Hepatocyte (in vitro differentiated cells): ENCODE data around the gene CTNNA1. TPM values are rescaled to one million over a fixed set of nuclear protein-coding genes. Genes with fewer than 3 reads are reported as not detected.

ENCODE experiments used
- DNase-seq: peaks from one replicate; pipeline ENCODE4 v3.0.0-alpha.2; 2016; ENCODE audit warnings: low spot score
- H2AFZ ChIP-seq: fragments of 200-600 bp; sonication (generic); 2 replicates; pipeline ENCODE4 v1.6.0; 2016; ENCODE audit warnings: antibody characterized with exemption, mild to moderate bottlenecking
- H3K27ac ChIP-seq: fragments of 200-600 bp; sonication (generic); 2 replicates; pipeline ENCODE4 v1.5.1; 2016; ENCODE audit warnings: mild to moderate bottlenecking
- H3K27me3 ChIP-seq: fragments of 200-600 bp; sonication (generic); 2 replicates; pipeline ENCODE4 v1.6.1; 2016
- H3K36me3 ChIP-seq: fragments of 200-600 bp; sonication (generic); replicated peaks from 2 replicates; pipeline ENCODE4 v1.5.1; 2016; ENCODE audit warnings: low read depth; ENCODE audit not compliant: insufficient read depth
- H3K4me1 ChIP-seq: fragments of 200-600 bp; sonication (generic); 2 replicates; pipeline ENCODE4 v1.5.1; 2016; ENCODE audit warnings: mild to moderate bottlenecking, moderate library complexity; ENCODE audit not compliant: insufficient read depth
- H3K4me2 ChIP-seq: fragments of 200-600 bp; sonication (generic); 2 replicates; pipeline ENCODE4 v1.6.0; 2016
- H3K4me3 ChIP-seq: fragments of 200-600 bp; sonication (generic); 2 replicates; pipeline ENCODE4 v1.5.1; 2016; ENCODE audit warnings: mild to moderate bottlenecking
- H3K79me2 ChIP-seq: fragments of 200-600 bp; sonication (generic); 2 replicates; pipeline ENCODE4 v1.6.0; 2017; ENCODE audit warnings: mild to moderate bottlenecking
- H3K9me2 ChIP-seq: fragments of 200-600 bp; sonication (generic); replicated peaks from 2 replicates; pipeline ENCODE4 v1.6.0; 2017; ENCODE audit warnings: mild to moderate bottlenecking; ENCODE audit not compliant: insufficient read depth
- H3K9me3 ChIP-seq: fragments of 200-600 bp; sonication (generic); 2 replicates; pipeline ENCODE4 v1.5.1; 2016; ENCODE audit warnings: low read depth, mild to moderate bottlenecking
- H4K20me1 ChIP-seq: fragments of 200-600 bp; sonication (generic); 2 replicates; pipeline ENCODE4 v1.6.0; 2016; ENCODE audit warnings: mild to moderate bottlenecking; ENCODE audit not compliant: insufficient read depth, poor library complexity, severe bottlenecking
- CTCF ChIP-seq: fragments of 200-600 bp; sonication (generic); IDR thresholded peaks from 2 replicates; pipeline ENCODE4 v1.5.1; 2016; ENCODE audit warnings: antibody characterized with exemption, mild to moderate bottlenecking; ENCODE audit not compliant: poor library complexity
- EZH2 ChIP-seq: fragments of 200-600 bp; sonication (generic); IDR thresholded peaks from 2 replicates; pipeline ENCODE4 v1.6.1; 2016; ENCODE audit warnings: antibody characterized with exemption, mild to moderate bottlenecking, borderline replicate concordance
- EZH2phosphoT487 ChIP-seq: fragments of 200-600 bp; sonication (generic); IDR thresholded peaks from one replicate; pipeline ENCODE4 v1.6.1; 2018; ENCODE audit warnings: antibody characterized with exemption, mild to moderate bottlenecking, low read depth, moderate library complexity; ENCODE audit not compliant: unreplicated experiment, severe bottlenecking
- WGBS: methylation state at CpG from one replicate; pipeline ENCODE4 v1.1.6; 2016; ENCODE audit warnings: low lambda C conversion rate; ENCODE audit errors: missing lambda C conversion rate; 5-methylcytosine and 5-hydroxymethylcytosine counted together
- polyA plus RNA-seq: library from polyadenylated mRNA; unstranded; fragments of >200 nt; fragmentation: Nextera tagmentation; extraction: Ambion mirVana; gene quantifications from 2 replicates; pipeline ENCODE4 v1.2.1, GENCODE V29; 2016
- total RNA-seq: library from RNA; depleted of rRNA; stranded (reverse); fragments of >200 nt; gene quantifications from 2 replicates; pipeline ENCODE4 v1.2.3, GENCODE V29; 2014

The CTNNA1 gene
- total and polyA plus RNA-seq, 2 experiments from 2014 or later, result 152 to 349 TPM

- no peaks in the 10 kb centered on the region for H4K20me1 ChIP-seq
- H3K79me2 ChIP-seq, result no peaks in the 10 kb centered on the region
- WGBS, result 84% methylated on average over 5 of the region's 5 CpGs
- H3K9me3 ChIP-seq, result no peaks in the 10 kb centered on the region
- no peak for DNase-seq
- no peaks in the 10 kb centered on the region for H3K9me2 ChIP-seq
- H3K27ac ChIP-seq, result no peak overlapping the region
- no peaks in the 10 kb centered on the region for H3K27me3 ChIP-seq
- peaks cover 10% of the 10 kb centered on the region for H3K4me1 ChIP-seq
- no peaks in the 10 kb centered on the region for H3K36me3 ChIP-seq
- H2AFZ ChIP-seq, result no peak overlapping the region
- H3K4me3 ChIP-seq, result no peak overlapping the region
- no peak for TF ChIP-seq CTCF
- no peak for TF ChIP-seq EZH2phosphoT487
- no peak for TF ChIP-seq EZH2
- no peak overlapping the region for H3K4me2 ChIP-seq
These were observed 194.6 kb downstream of the CTNNA1 start for GRCh38 chr5:138947780-138948179.

- no peak overlapping the region for H2AFZ ChIP-seq
These were observed 195.4 kb downstream of the CTNNA1 start for GRCh38 chr5:138948471-138949222.

DNA sequence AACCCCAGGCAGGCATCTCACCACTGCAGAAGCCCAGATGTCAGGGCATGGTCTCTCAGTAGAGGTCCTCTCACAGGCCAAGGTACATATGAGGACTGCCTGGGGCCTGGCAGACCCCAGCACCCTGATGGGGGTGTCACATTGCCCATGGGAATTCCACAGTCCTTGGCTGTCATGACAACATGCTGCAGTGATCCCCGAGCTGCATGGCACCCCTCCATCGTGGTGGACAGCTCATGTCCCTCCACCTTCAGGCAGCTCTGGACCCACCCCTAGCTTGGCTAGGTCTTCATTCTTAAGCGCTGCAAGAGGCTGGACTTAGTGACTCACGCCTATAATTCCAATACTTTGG is 196.0 kb downstream of the CTNNA1 start:
- no peak for DNase-seq
- Histone ChIP-seq H2AFZ (no peak overlapping the region), H3K36me3 (no peaks in the 10 kb centered on the region), H3K27ac (no peak overlapping the region), H3K9me3 (no peaks in the 10 kb centered on the region), H4K20me1 (no peaks in the 10 kb centered on the region), H3K9me2 (no peaks in the 10 kb centered on the region), H3K4me2 (no peak overlapping the region), H3K79me2 (no peaks in the 10 kb centered on the region), H3K4me3 (no peak overlapping the region), H3K27me3 (no peaks in the 10 kb centered on the region), H3K4me1 (peaks cover 15% of the 10 kb centered on the region)
- 94% methylated on average over 4 of the region's 4 CpGs for WGBS
- TF ChIP-seq EZH2 (no peak), CTCF (no peak), EZH2phosphoT487 (no peak)

More at GRCh38 chr5:138948471-138949222, 195.4 kb downstream of the CTNNA1 start:
- Histone ChIP-seq H4K20me1 (no peaks in the 10 kb centered on the region), H3K27ac (no peak overlapping the region), H3K9me3 (no peaks in the 10 kb centered on the region), H3K4me3 (no peak overlapping the region), H3K79me2 (no peaks in the 10 kb centered on the region), H3K27me3 (no peaks in the 10 kb centered on the region), H3K9me2 (no peaks in the 10 kb centered on the region), H3K4me2 (no peak overlapping the region), H3K4me1 (peaks cover 15% of the 10 kb centered on the region), H3K36me3 (no peaks in the 10 kb centered on the region)
- TF ChIP-seq EZH2phosphoT487 (no peak), CTCF (no peak), EZH2 (no peak)
- DNase-seq, result no peak
- 77% methylated on average over 23 of the region's 23 CpGs for WGBS

- no peak overlapping the region for H3K27ac ChIP-seq
- H3K4me2 ChIP-seq, result no peak overlapping the region
- H3K9me2 ChIP-seq, result no peaks in the 10 kb centered on the region
- TF ChIP-seq CTCF, result no peak
- no peak for TF ChIP-seq EZH2phosphoT487
- no peak for TF ChIP-seq EZH2
- no peak overlapping the region for H3K4me3 ChIP-seq
- H3K27me3 ChIP-seq, result no peaks in the 10 kb centered on the region
- peaks cover 15% of the 10 kb centered on the region for H3K4me1 ChIP-seq
- H4K20me1 ChIP-seq, result no peaks in the 10 kb centered on the region
- WGBS, result 86% methylated on average over 3 of the region's 3 CpGs
- no peaks in the 10 kb centered on the region for H3K9me3 ChIP-seq
- no peak for DNase-seq
- H3K79me2 ChIP-seq, result no peaks in the 10 kb centered on the region
- no peak overlapping the region for H2AFZ ChIP-seq
- H3K36me3 ChIP-seq, result no peaks in the 10 kb centered on the region
These were observed 196.8 kb downstream of the CTNNA1 start for GRCh38 chr5:138949988-138950387.
